HEK293 (cell line): ENCODE measurements around the gene PTPRN2.

ENCODE experiments used
- CTCF ChIA-PET: fragments of 350-600 bp; formaldehyde crosslinking; extraction: SDS; loops from one replicate; lab custom pipeline; 2021; ENCODE audit warnings: antibody characterized with exemption; lab: Yijun Ruan, JAX
- POLR2A ChIA-PET: fragments of 300-600 bp; formaldehyde crosslinking; extraction: SDS; loops from one replicate; lab custom pipeline; 2020; ENCODE audit warnings: antibody characterized with exemption, inconsistent platforms; lab: Yijun Ruan, JAX
- H3K27ac ChIP-seq: fragments of 200-500 bp; sonication (Bioruptor generic); 2 replicates; pipeline ENCODE4 v1.5.1; 2014; ENCODE audit warnings: low read depth, low read length, control low read depth, inconsistent platforms; ENCODE audit errors: extremely low read depth
- H3K36me3 ChIP-seq, 2 experiments: fragments of 200-500 bp in 1 of 2; sonication (Bioruptor generic) in 1 of 2; 1 replicate in 1 of 2; 2 replicates in 1 of 2; pipeline ENCODE4 v1.5.1; 2014 to 2017; ENCODE audit warnings: inconsistent platforms in 2 of 2, low read length in 2 of 2; ENCODE audit not compliant: control insufficient read depth in 2 of 2, insufficient read depth in 1 of 2
- H3K4me1 ChIP-seq: fragments of 200-500 bp; sonication (Bioruptor generic); 2 replicates; pipeline ENCODE4 v1.5.1; 2014; ENCODE audit warnings: mild to moderate bottlenecking, low read length, inconsistent platforms; ENCODE audit not compliant: control insufficient read depth, insufficient read depth
- H3K4me3 ChIP-seq: 2 replicates; pipeline ENCODE4 v1.5.1; 2011; ENCODE audit warnings: low read depth, mild to moderate bottlenecking, control low read depth, low read length, moderate library complexity
- H3K9me3 ChIP-seq: fragments of 200-500 bp; sonication (Bioruptor generic); 2 replicates; pipeline ENCODE4 v1.5.1; 2014; ENCODE audit warnings: low read depth, low read length, inconsistent platforms; ENCODE audit not compliant: control insufficient read depth, insufficient read depth
- BCL11A ChIP-seq: fragments of 450-650 bp; formaldehyde crosslinking; IDR thresholded peaks from 2 replicates; pipeline ENCODE4 v1.5.1; 2016; ENCODE audit warnings: low read depth, missing biosample characterization, missing genetic modification characterization
- EGR2 ChIP-seq: fragments of 450-650 bp; formaldehyde crosslinking; IDR thresholded peaks from 2 replicates; pipeline ENCODE4 v1.5.1; 2016; ENCODE audit warnings: low read depth, missing biosample characterization, missing genetic modification characterization
- FEZF1 ChIP-seq: fragments of 450-650 bp; formaldehyde crosslinking; IDR thresholded peaks from 2 replicates; pipeline ENCODE4 v1.5.1; 2016; ENCODE audit warnings: missing biosample characterization, missing genetic modification characterization
- OVOL3 ChIP-seq: fragments of 450-650 bp; formaldehyde crosslinking; IDR thresholded peaks from 2 replicates; pipeline ENCODE4 v1.5.1; 2016; ENCODE audit warnings: missing biosample characterization, missing genetic modification characterization
- SCRT2 ChIP-seq: fragments of 450-650 bp; formaldehyde crosslinking; IDR thresholded peaks from 2 replicates; pipeline ENCODE4 v1.5.1; 2016; ENCODE audit warnings: missing biosample characterization, missing genetic modification characterization
- TCF7L2 ChIP-seq: IDR thresholded peaks from 2 replicates; pipeline ENCODE4 v1.6.1; 2011; ENCODE audit warnings: low read depth, mild to moderate bottlenecking, inconsistent platforms, low read length, moderate library complexity, borderline replicate concordance
- YY1 ChIP-seq: fragments of 450-650 bp; formaldehyde crosslinking; IDR thresholded peaks from 2 replicates; pipeline ENCODE4 v1.5.1; 2018; ENCODE audit warnings: missing biosample characterization, missing genetic modification characterization
- ZBTB1 ChIP-seq: fragments of 450-650 bp; formaldehyde crosslinking; IDR thresholded peaks from 2 replicates; pipeline ENCODE4 v1.5.1; 2016; ENCODE audit warnings: missing biosample characterization, missing genetic modification characterization
- ZBTB20 ChIP-seq: fragments of 450-650 bp; formaldehyde crosslinking; IDR thresholded peaks from 2 replicates; pipeline ENCODE4 v1.5.1; 2016; ENCODE audit warnings: missing biosample characterization, missing genetic modification characterization
- ZBTB21 ChIP-seq: fragments of 450-650 bp; formaldehyde crosslinking; IDR thresholded peaks from 2 replicates; pipeline ENCODE4 v1.5.1; 2017; ENCODE audit warnings: missing biosample characterization, missing genetic modification characterization
- ZNF155 ChIP-seq: fragments of 450-650 bp; formaldehyde crosslinking; IDR thresholded peaks from 2 replicates; pipeline ENCODE4 v1.5.1; 2016; ENCODE audit warnings: missing biosample characterization, missing genetic modification characterization
- ZNF169 ChIP-seq: fragments of 450-650 bp; formaldehyde crosslinking; IDR thresholded peaks from 2 replicates; pipeline ENCODE4 v1.5.1; 2016; ENCODE audit warnings: missing biosample characterization, missing genetic modification characterization
- ZNF223 ChIP-seq: fragments of 450-650 bp; formaldehyde crosslinking; IDR thresholded peaks from 2 replicates; pipeline ENCODE4 v1.5.1; 2016; ENCODE audit warnings: missing biosample characterization, missing genetic modification characterization
- ZNF239 ChIP-seq: fragments of 450-650 bp; formaldehyde crosslinking; IDR thresholded peaks from 2 replicates; pipeline ENCODE4 v1.5.1; 2016; ENCODE audit warnings: missing biosample characterization, missing genetic modification characterization
- ZNF274 ChIP-seq, 2 experiments: fragments of 200-500 bp in 1 of 2; fragments of 450-650 bp in 1 of 2; sonication (Bioruptor generic) in 1 of 2; formaldehyde crosslinking in 1 of 2; IDR thresholded peaks; 2 replicates each; pipeline versions ENCODE4 v1.5.1 to v1.6.1; 2014 to 2016; ENCODE audit warnings: borderline replicate concordance in 1 of 2, inconsistent platforms in 1 of 2, low read length in 1 of 2, missing biosample characterization in 1 of 2, missing genetic modification characterization in 1 of 2
- ZNF302 ChIP-seq: fragments of 450-650 bp; formaldehyde crosslinking; IDR thresholded peaks from 2 replicates; pipeline ENCODE4 v1.5.1; 2016; ENCODE audit warnings: missing biosample characterization, missing genetic modification characterization, low read depth
- ZNF571 ChIP-seq: fragments of 450-650 bp; formaldehyde crosslinking; IDR thresholded peaks from 2 replicates; pipeline ENCODE4 v1.5.0; 2017; ENCODE audit warnings: missing biosample characterization, missing genetic modification characterization
- ZNF777 ChIP-seq: fragments of 450-650 bp; formaldehyde crosslinking; IDR thresholded peaks from 2 replicates; pipeline ENCODE4 v1.5.1; 2017; ENCODE audit warnings: missing biosample characterization, missing genetic modification characterization, borderline replicate concordance
- ZSCAN16 ChIP-seq: fragments of 450-650 bp; formaldehyde crosslinking; IDR thresholded peaks from 2 replicates; pipeline ENCODE4 v1.5.1; 2016; ENCODE audit warnings: missing biosample characterization, missing genetic modification characterization
- TF ChIP-seq, protein P1 (sequence below): fragments of 450-650 bp; formaldehyde crosslinking; IDR thresholded peaks from 2 replicates; pipeline ENCODE4 v1.5.1; 2016; ENCODE audit warnings: missing biosample characterization, missing genetic modification characterization
- TF ChIP-seq, protein P2 (sequence below): fragments of 450-650 bp; formaldehyde crosslinking; IDR thresholded peaks from 2 replicates; pipeline ENCODE4 v1.5.1; 2016; ENCODE audit warnings: missing biosample characterization, missing genetic modification characterization
- TF ChIP-seq, protein P3 (sequence below): fragments of 450-650 bp; formaldehyde crosslinking; IDR thresholded peaks from 2 replicates; pipeline ENCODE4 v1.5.1; 2016; ENCODE audit warnings: missing biosample characterization, missing genetic modification characterization
- TF ChIP-seq, protein P4 (sequence below): fragments of 450-650 bp; formaldehyde crosslinking; IDR thresholded peaks from 2 replicates; pipeline ENCODE4 v1.5.1; 2016; ENCODE audit warnings: missing biosample characterization, missing genetic modification characterization, low read depth

The PTPRN2 gene

DNA sequence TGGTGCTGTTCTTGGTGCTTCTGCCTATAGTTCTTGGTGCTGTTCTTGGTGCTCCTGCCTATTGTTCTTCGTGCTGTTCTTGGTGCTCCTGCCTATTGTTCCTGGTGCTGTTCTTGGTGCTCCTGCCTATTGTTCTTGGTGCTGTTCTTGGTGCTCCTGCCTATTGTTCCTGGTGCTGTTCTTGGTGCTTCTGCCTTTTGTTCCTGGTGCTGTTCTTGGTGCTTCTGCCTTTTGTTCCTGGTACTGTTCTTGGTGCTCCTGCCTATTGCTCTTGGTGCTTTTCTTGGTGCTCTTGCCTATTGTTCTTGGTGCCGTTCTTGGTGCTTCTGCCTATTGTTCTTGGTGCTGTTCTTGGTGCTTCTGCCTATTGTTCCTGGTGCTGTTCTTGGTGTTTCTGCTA, 71.1 kb downstream of the PTPRN2 start:
- ChIA-PET CTCF (no interaction called here), POLR2A (no interaction called here)
- H3K9me3 ChIP-seq: no peaks in the 10 kb centered on the region
- H3K4me1 ChIP-seq: no peaks in the 10 kb centered on the region
- TF ChIP-seq ZNF274 (IDR thresholded peaks at IDR 0.05; ENCODE audit: low read length) (no peak), ZNF274 (tag by site-specific recombination; IDR thresholded peaks at IDR 0.05; ENCODE audit: borderline replicate concordance) (no peak), ZBTB1 (tag by site-specific recombination) (no peak), ZBTB20 (tag by site-specific recombination) (no peak)
- TF ChIP-seq, protein P1, sequence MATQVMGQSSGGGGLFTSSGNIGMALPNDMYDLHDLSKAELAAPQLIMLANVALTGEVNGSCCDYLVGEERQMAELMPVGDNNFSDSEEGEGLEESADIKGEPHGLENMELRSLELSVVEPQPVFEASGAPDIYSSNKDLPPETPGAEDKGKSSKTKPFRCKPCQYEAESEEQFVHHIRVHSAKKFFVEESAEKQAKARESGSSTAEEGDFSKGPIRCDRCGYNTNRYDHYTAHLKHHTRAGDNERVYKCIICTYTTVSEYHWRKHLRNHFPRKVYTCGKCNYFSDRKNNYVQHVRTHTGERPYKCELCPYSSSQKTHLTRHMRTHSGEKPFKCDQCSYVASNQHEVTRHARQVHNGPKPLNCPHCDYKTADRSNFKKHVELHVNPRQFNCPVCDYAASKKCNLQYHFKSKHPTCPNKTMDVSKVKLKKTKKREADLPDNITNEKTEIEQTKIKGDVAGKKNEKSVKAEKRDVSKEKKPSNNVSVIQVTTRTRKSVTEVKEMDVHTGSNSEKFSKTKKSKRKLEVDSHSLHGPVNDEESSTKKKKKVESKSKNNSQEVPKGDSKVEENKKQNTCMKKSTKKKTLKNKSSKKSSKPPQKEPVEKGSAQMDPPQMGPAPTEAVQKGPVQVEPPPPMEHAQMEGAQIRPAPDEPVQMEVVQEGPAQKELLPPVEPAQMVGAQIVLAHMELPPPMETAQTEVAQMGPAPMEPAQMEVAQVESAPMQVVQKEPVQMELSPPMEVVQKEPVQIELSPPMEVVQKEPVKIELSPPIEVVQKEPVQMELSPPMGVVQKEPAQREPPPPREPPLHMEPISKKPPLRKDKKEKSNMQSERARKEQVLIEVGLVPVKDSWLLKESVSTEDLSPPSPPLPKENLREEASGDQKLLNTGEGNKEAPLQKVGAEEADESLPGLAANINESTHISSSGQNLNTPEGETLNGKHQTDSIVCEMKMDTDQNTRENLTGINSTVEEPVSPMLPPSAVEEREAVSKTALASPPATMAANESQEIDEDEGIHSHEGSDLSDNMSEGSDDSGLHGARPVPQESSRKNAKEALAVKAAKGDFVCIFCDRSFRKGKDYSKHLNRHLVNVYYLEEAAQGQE (tag by site-specific recombination): peak; percentile 23; the same call in 1 of the 2 replicates
- H3K4me3 ChIP-seq: no peak overlapping the region
- H3K36me3 ChIP-seq: no peaks in the 10 kb centered on the region
- no peak overlapping the region for H3K27ac ChIP-seq

DNA sequence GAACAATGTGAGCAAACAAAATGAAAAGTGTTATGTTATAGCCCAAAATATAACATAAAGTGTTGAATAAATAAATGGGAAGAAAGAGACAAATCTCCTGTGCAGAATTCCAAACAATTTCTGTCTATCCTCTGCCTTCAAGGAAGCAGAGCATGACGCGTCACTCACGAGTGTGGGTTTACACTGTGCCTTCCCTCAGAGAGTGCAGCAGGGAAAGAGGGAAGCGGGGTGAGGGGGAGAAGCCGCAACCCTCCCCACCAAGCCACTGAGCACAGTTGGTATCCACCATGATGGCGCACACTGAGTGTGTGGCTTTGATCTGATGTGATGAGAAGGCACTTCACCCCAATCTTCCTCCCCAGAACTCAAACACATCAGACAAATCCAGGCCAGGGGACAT, 74.8 kb downstream of the PTPRN2 start:
- Histone ChIP-seq H3K4me1 (no peaks in the 10 kb centered on the region), H3K27ac (no peak overlapping the region), H3K4me3 (no peak overlapping the region), H3K36me3 (no peaks in the 10 kb centered on the region), H3K9me3 (no peaks in the 10 kb centered on the region)
- TF ChIP-seq, protein P2, sequence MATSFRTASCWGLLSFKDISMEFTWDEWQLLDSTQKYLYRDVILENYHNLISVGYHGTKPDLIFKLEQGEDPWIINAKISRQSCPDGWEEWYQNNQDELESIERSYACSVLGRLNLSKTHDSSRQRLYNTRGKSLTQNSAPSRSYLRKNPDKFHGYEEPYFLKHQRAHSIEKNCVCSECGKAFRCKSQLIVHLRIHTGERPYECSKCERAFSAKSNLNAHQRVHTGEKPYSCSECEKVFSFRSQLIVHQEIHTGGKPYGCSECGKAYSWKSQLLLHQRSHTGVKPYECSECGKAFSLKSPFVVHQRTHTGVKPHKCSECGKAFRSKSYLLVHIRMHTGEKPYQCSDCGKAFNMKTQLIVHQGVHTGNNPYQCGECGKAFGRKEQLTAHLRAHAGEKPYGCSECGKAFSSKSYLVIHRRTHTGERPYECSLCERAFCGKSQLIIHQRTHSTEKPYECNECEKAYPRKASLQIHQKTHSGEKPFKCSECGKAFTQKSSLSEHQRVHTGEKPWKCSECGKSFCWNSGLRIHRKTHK (tag by site-specific recombination): no peak
- TF ChIP-seq ZNF571 (tag by site-specific recombination): no peak
- no peak for TF ChIP-seq ZNF239
- no peak for TF ChIP-seq ZNF155 (tag by site-specific recombination)
- TF ChIP-seq OVOL3 (tag by site-specific recombination): no peak
- TF ChIP-seq ZBTB21 (tag by site-specific recombination): no peak
- TF ChIP-seq, protein P3, sequence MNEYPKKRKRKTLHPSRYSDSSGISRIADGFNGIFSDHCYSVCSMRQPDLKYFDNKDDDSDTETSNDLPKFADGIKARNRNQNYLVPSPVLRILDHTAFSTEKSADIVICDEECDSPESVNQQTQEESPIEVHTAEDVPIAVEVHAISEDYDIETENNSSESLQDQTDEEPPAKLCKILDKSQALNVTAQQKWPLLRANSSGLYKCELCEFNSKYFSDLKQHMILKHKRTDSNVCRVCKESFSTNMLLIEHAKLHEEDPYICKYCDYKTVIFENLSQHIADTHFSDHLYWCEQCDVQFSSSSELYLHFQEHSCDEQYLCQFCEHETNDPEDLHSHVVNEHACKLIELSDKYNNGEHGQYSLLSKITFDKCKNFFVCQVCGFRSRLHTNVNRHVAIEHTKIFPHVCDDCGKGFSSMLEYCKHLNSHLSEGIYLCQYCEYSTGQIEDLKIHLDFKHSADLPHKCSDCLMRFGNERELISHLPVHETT (tag by site-specific recombination): no peak
- no peak for TF ChIP-seq YY1
- TF ChIP-seq EGR2 (tag by site-specific recombination): no peak
- TF ChIP-seq ZSCAN16 (tag by site-specific recombination): no peak
- TF ChIP-seq ZNF169 (tag by site-specific recombination): no peak
- no peak for TF ChIP-seq FEZF1 (tag by site-specific recombination)
- no peak for TF ChIP-seq TCF7L2
- no peak for TF ChIP-seq ZNF223 (tag by site-specific recombination)
- no peak for TF ChIP-seq ZNF777 (tag by site-specific recombination)
- TF ChIP-seq SCRT2: no peak
- no peak for TF ChIP-seq BCL11A
- TF ChIP-seq ZNF302 (tag by site-specific recombination): no peak
- TF ChIP-seq, protein P4, sequence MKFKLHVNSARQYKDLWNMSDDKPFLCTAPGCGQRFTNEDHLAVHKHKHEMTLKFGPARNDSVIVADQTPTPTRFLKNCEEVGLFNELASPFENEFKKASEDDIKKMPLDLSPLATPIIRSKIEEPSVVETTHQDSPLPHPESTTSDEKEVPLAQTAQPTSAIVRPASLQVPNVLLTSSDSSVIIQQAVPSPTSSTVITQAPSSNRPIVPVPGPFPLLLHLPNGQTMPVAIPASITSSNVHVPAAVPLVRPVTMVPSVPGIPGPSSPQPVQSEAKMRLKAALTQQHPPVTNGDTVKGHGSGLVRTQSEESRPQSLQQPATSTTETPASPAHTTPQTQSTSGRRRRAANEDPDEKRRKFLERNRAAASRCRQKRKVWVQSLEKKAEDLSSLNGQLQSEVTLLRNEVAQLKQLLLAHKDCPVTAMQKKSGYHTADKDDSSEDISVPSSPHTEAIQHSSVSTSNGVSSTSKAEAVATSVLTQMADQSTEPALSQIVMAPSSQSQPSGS (tag by site-specific recombination): no peak
- ChIA-PET POLR2A (no interaction called here), CTCF (no interaction called here)
